ENCODE results near the gene INPP5D. TPM values are rescaled to one million over a fixed set of nuclear protein-coding genes. Genes with fewer than 3 reads are reported as not detected.

INPP5D gene
- total and polyA plus RNA-seq, 2 donors (not counting 3 experiments of a cell fraction or from before 2014, with no cell fraction given): 13.9 to 46.6 TPM

GRCh38 chr2:233037078-233037477, 23.1 kb upstream of the INPP5D start:
- no peak overlapping the region for H2AFZ ChIP-seq (ENCODE audit: low read depth, low read length)
- H3K9me3 ChIP-seq (replicated peaks; ENCODE audit: control insufficient read depth, insufficient read depth, low read length): no peaks in the 10 kb centered on the region
- H3K4me3 ChIP-seq (replicated peaks in 1 of 3; ENCODE audit: insufficient read depth in 1 of 3, low read depth in 1 of 3, low read length in 3 of 3): no peak overlapping the region
- H3K27ac ChIP-seq (ENCODE audit: insufficient read depth, low read depth, low read length): no peak overlapping the region
- H3K4me2 ChIP-seq (ENCODE audit: insufficient read depth, low read length): no peak overlapping the region
- H4K20me1 ChIP-seq (replicated peaks; ENCODE audit: control insufficient read depth, extremely low read depth, insufficient read depth, low read length): no peaks in the 10 kb centered on the region
- no peak overlapping the region for H3K9ac ChIP-seq (replicated peaks; ENCODE audit: extremely low read depth, insufficient read depth, low read length)
- BruUV-seq (replicated peaks): no TSS peak
- FAIRE-seq (no peak), DNase-seq (ENCODE audit: low read depth, low spot score) (no peak)
- H3K9me1 ChIP-seq (replicated peaks; ENCODE audit: control insufficient read depth, extremely low read depth, insufficient read depth, low read length): no peaks in the 10 kb centered on the region
- intact Hi-C loops (cut with micrococcal nuclease) (no loop called here), dilution Hi-C loops (cut with MboI; ENCODE audit: extremely low pct_ligation_motif_present, low sequenced_read_pairs) (no loop called here)
- H3K27me3 ChIP-seq (ENCODE audit: control insufficient read depth in 2 of 2, insufficient read depth in 2 of 2, low read length in 2 of 2): no peaks in the 10 kb centered on the region
- CTCF ChIA-PET: interaction anchor here (1.3 kb wide), 2 partner anchors 8 to 17 kb away, joined by 4 read pairs; no protein-coding TSS in a partner anchor
- no peaks in the 10 kb centered on the region for H3K4me1 ChIP-seq (ENCODE audit: control insufficient read depth, extremely low read depth, insufficient read depth, low read length)
- POLR2A ChIA-PET: no interaction called here
- H3K36me3 ChIP-seq (ENCODE audit: control insufficient read depth in 2 of 2, extremely low read depth in 1 of 2, insufficient read depth in 2 of 2, low read length in 2 of 2): no peaks in the 10 kb centered on the region
- H3K79me2 ChIP-seq (ENCODE audit: control insufficient read depth, insufficient read depth, low read length): no peaks in the 10 kb centered on the region
- TF ChIP-seq POLR2AphosphoS5 (IDR thresholded peaks at IDR 0.05; ENCODE audit: insufficient read depth, low read depth, low read length) (no peak), JUN (IDR thresholded peaks at IDR 0.05; ENCODE audit: borderline replicate concordance, insufficient read depth, insufficient read length, low read depth) (no peak), EZH2 (IDR thresholded peaks at IDR 0.05; ENCODE audit: borderline replicate concordance, low read depth, low read length, severe bottlenecking) (no peak), GATA2 (IDR thresholded peaks at IDR 0.05; ENCODE audit: insufficient read depth, insufficient read length, low read depth, low read length) (no peak)

- no peaks in the 10 kb centered on the region for H4K20me1 ChIP-seq (replicated peaks; ENCODE audit: control insufficient read depth, extremely low read depth, insufficient read depth, low read length)
- CTCF ChIA-PET: interaction anchor here (0.9 kb wide), 1 partner anchor 11 kb away, joined by 5 read pairs; no protein-coding TSS in a partner anchor
- no peaks in the 10 kb centered on the region for H3K9me1 ChIP-seq (replicated peaks; ENCODE audit: control insufficient read depth, extremely low read depth, insufficient read depth, low read length)
- H3K4me2 ChIP-seq (ENCODE audit: insufficient read depth, low read length): no peak overlapping the region
- FAIRE-seq (no peak), DNase-seq (ENCODE audit: low read depth, low spot score) (no peak)
- dilution Hi-C loops (cut with MboI; ENCODE audit: extremely low pct_ligation_motif_present, low sequenced_read_pairs): no loop called here
- no peaks in the 10 kb centered on the region for H3K36me3 ChIP-seq (ENCODE audit: control insufficient read depth in 2 of 2, extremely low read depth in 1 of 2, insufficient read depth in 2 of 2, low read length in 2 of 2)
- no peaks in the 10 kb centered on the region for H3K9me3 ChIP-seq (replicated peaks; ENCODE audit: control insufficient read depth, insufficient read depth, low read length)
- no peaks in the 10 kb centered on the region for H3K27me3 ChIP-seq (ENCODE audit: control insufficient read depth in 2 of 2, insufficient read depth in 2 of 2, low read length in 2 of 2)
- no peak overlapping the region for H2AFZ ChIP-seq (ENCODE audit: low read depth, low read length)
- no TSS peak for BruUV-seq (replicated peaks)
- TF ChIP-seq EZH2 (IDR thresholded peaks at IDR 0.05; ENCODE audit: borderline replicate concordance, low read depth, low read length, severe bottlenecking) (no peak), MAX (IDR thresholded peaks at IDR 0.05; ENCODE audit: insufficient read depth, insufficient read length) (no peak), POLR2A (IDR thresholded peaks at IDR 0.05; ENCODE audit: low read depth, low read length) (no peak)
- no peak overlapping the region for H3K27ac ChIP-seq (ENCODE audit: insufficient read depth, low read depth, low read length)
- no peaks in the 10 kb centered on the region for H3K4me1 ChIP-seq (ENCODE audit: control insufficient read depth, extremely low read depth, insufficient read depth, low read length)
- intact Hi-C loops (cut with micrococcal nuclease): no loop called here
- H3K4me3 ChIP-seq (replicated peaks in 1 of 3; ENCODE audit: insufficient read depth in 1 of 3, low read depth in 1 of 3, low read length in 3 of 3): no peak overlapping the region
- H3K9ac ChIP-seq (replicated peaks; ENCODE audit: extremely low read depth, insufficient read depth, low read length): no peak overlapping the region
- POLR2A ChIA-PET: no interaction called here
- H3K79me2 ChIP-seq (ENCODE audit: control insufficient read depth, insufficient read depth, low read length): no peaks in the 10 kb centered on the region
Observed at GRCh38 chr2:233039212-233039845, 20.8 kb upstream of the INPP5D start.

Measured in endothelial cell of umbilical vein (primary cell).